ENCODE measurements around the gene TNFRSF18.
A peak's percentile ranks its signal among the peaks of the same experiment; 100 is the strongest.
"Not testable (repeated sequence)": the region's sequence is repeated elsewhere in the genome, so short reads cannot be mapped to it uniquely, and the experiment has no call there.

Gene TNFRSF18

GRCh38 chr1:1197551-1198422, 8.6 kb downstream of the TNFRSF18 start:
- no peak for DNase-seq (ENCODE audit: low read depth)

- DNase-seq (ENCODE audit: low read depth) = no peak
Measured at GRCh38 chr1:1197188-1197500, 9.2 kb downstream of the TNFRSF18 start.

- DNase-seq (ENCODE audit: low read depth) = no peak
Measured at GRCh38 chr1:1196431-1197187, 9.8 kb downstream of the TNFRSF18 start.

DNA sequence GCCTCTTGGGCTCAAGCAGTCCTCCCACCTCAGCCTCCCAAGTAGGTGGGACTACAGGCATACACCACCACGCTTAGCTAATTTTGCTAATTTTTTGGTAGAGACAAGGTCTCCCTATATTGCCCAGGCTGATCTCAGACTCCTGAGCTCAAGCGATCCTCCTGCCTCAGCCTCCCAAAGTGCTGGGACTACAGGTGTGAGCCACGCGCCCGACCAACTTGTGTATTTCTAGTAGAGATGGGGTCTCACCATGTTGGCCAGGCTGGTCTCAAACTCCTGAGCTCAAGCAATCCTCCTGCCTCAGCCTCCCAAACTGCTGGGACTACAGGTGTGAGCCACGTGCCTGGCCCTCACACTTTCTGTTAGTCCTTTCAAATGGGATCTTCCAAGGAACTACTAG, 10.7 kb downstream of the TNFRSF18 start:
- DNase-seq (ENCODE audit: low read depth) = not testable (repeated sequence)

GRCh38 chr1:1194723-1195122, 11.7 kb downstream of the TNFRSF18 start:
- no peak for DNase-seq (ENCODE audit: low read depth)

- no peak for DNase-seq (ENCODE audit: low read depth)
Measured at GRCh38 chr1:1191734-1192133, 14.7 kb downstream of the TNFRSF18 start.

DNA sequence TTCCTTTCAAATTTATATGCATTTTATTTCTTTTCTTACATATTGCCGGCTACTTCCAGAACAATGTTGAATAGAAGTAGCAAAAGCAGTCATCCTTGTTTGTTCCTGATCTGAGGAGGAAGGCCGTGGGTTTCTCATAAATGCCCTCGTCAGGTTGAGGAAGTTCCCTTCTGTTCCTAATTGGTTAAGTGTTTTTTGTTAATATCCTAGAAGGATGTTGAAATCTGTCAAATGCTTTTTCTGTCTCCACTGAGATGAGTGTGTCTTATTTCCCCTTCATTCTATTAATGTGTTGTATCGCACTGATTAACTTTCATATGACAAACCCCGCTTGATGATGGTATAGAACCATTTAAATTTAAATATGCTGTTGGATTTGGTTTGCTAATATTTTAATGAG, 17.3 kb downstream of the TNFRSF18 start:
- no peak for DNase-seq (ENCODE audit: low read depth)

GRCh38 chr1:1187938-1188337, 18.5 kb downstream of the TNFRSF18 start:
- DNase-seq (ENCODE audit: low read depth) = peak; percentile 85

DNA sequence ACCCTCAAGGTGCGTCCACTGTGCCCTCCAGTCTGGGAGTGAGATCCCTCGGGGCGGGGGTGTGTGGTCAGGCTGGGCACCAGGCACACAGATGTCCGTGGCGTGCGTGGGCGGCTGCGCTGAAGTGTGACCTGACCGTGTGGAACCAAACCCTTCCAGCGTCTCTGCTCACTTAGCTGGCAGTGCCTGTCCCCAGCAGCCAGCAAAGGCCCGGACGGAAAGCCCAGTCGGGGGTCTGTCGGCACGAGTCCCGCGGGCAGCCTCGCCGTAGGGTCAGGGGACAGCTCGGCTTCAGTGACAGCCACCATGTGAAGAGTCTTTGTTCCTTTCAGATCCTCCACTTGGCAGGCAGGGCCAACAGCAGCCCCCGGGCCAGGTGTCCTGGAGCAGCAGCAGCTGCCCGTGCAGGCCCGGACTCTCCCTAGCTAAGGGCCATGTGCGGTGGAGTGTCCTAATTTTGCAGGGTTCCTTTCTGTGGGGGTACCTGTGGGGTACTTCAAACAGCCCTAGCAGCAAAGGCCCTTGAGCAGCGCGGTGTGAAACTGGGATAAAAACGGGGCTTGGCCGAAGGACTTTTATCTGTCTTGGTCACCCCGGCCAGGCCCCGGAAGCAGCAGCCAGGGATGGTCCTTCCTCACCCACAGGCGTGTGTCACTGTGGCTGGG, 21.2 kb downstream of the TNFRSF18 start:
- no peak for DNase-seq (ENCODE audit: low read depth)

DNA sequence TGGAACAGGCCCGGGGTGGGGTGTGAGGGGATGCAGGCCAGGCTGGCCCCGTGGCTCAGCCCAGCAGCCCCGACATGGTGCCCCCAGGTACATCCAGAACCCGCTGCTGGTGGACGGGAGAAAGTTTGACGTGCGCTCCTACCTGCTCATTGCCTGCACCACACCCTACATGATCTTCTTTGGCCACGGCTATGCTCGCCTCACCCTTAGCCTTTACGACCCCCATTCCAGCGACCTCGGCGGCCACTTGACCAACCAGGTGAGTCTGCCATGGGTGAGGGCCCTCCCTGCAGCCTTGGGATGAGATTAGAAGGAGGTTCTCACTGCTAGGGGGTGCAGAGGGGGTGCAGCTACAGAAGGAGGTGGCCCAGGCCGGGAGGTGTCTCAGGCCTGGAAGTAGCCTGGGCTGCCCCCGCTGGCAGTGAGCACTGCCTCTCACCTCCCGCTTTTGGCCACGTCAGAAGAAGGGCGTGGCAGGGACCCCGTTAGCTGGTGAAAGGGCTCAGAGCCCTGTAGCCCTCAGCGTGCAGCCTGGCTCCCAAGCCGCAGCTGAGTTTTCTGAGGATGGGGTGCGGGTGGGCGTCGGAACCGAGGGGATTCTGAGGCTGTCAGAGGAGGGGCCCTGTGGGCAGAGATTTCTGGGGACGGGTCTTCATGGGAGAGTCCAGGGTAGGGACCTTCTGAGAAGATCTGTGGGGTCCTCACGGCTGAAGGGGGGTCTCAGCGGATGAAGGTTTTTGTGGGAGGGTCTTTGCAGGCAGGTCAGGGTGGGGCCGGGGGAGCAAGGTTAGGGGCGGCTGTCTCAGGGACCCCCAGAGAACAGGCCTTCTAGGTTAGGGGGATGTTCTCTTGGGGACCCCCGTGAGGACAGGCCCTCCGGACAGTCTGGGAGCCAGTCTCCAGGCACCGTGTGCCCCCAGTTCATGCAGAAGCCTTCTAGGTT, 22.3 kb downstream of the TNFRSF18 start:
- DNase-seq (ENCODE audit: low read depth) = no peak

DNA sequence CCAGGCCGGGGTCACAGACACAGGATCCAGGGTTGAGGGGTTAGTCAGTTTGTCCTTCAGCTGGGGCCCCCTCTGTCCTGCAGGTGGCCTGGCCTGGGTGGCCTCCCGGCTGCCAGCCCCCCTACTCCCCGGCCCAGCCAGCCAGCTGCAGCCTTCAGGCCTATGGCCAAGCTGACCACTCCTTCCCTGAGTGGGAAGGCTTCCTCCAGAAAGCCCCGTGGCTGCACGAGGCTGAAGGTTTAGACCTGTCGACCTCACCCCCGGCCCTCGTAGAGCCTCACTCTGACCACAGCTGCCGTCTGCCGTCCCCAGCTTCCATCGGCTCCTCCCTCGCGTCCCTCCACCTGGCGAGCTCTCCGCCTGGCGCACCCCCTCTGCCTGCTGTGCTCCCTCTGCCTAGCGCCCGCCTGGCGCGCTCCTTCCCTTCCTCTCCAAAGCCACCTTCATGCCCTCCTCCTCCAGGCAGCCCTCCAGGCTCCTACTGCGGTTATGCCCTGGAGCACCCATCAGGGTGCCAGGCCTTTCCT, 23.1 kb downstream of the TNFRSF18 start:
- DNase-seq (ENCODE audit: low read depth) = no peak

GRCh38 chr1:1182491-1183220, 23.7 kb downstream of the TNFRSF18 start:
- no peak for DNase-seq (ENCODE audit: low read depth)

- no peak for DNase-seq (ENCODE audit: low read depth)
Measured at GRCh38 chr1:1181938-1182410, 24.4 kb downstream of the TNFRSF18 start.

DNA sequence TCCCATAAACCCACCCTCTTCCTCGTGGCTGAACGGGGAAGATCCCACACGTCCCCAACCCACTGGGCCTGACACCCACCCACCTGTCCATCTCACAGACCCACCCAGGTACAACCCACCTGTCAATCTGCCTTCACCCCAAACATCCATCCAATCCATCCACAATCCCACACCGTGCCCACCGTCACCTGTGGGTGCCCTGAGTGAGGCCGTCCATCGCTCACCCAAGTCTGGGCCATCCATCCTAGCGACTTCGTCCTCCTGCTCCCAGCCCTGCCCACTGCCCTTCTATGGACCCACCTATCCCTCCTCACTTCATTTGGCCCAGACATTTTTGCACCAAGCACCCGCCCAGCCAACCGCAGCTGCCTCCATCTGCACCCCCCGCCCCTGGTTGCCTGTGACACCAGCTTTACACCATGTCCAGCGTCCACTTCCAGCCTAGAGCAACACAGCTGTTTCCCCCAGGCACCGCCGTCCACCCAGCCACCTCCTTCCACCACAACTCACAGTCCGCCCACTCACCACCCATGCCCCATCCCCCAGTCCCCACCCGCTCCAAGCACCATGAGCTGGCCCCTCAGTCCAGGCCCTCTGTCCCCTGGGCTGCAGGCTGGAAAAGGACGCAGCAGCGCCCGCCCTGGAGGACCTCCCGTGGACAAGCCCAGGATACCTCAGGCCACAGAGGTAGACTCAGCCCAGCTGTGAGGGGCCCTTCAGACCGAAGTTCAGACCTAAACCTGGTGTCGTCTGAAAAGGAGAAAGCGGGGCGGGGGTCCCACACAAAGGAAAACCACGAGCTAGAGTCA, 25.1 kb downstream of the TNFRSF18 start:
- no peak for DNase-seq (ENCODE audit: low read depth)

GRCh38 chr1:1179983-1180861, 26.2 kb downstream of the TNFRSF18 start:
- DNase-seq (ENCODE audit: low read depth) = no peak

DNA sequence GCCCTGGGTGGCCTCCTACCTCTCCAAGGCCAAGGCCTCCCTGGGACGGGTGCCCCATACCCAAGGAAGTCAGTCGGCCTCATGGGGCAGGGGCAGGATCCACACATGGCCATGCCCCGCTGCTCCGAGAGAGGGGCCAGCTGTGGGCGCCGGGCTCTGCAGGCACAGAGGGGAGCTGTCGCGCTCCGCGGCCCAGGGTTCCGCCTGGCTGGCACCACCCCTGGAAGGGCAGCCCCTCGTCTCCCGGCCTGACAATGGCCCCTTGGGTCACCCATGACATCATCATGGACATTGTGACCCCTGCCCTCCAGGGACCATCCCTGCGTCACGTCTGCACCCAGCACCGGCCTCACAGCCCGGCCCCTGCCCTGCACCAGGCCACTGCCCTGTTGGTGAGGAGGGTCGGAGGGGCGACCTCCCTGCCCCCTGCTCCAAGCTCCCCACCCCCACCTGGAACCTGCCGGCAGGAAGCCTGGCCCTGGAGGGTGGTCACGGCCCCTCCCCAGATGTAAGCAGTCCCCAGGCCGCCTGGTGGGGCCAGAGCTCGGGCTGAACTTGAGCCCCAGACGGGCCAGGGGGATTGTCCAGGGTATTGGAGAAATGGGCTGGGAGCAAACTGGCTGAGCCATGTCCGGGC, 26.9 kb downstream of the TNFRSF18 start:
- DNase-seq (ENCODE audit: low read depth) = no peak

DNA sequence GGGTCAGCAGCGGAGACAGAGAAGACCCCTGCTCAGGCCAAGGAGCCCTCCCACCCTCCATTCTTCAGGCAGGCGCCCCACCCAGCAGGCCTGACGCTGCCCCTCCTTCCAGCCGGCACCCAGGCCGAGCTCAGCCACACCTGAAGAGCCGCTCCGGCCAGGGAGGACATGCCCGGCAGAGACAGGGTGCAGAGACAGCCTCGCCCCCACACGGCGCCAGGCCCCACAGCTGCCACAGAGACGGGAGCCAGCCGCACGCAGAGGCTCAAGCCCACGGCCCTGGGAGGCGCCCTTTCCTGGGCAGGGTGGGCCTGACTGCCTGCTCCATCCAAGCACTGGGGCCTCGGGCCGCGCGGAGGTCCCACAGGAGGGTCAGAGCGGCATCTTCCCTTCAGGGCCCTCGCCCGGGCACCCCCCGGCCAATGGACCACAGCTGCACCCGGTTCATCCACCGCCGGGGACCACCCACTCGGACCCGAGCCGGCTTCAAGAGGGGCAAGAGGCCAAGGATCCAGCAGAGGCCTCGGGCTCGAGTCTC, 27.5 kb downstream of the TNFRSF18 start:
- no peak for DNase-seq (ENCODE audit: low read depth)
